Lower leg skin (tissue), 3 donors: ENCODE data around the gene TMA7.

Experiments
- CTCF ChIP-seq, 3 donors: fragments of 450-650 bp; IDR thresholded peaks; one replicate each; pipeline ENCODE4 v1.5.1; 2016; ENCODE audit warnings: antibody characterized with exemption in 3 of 3, mild to moderate bottlenecking in 3 of 3, moderate library complexity in 2 of 3
- POLR2A ChIP-seq, 2 donors: fragments of 450-650 bp; IDR thresholded peaks; one replicate each; pipeline ENCODE4 v1.6.1; 2016 to 2017; ENCODE audit warnings: antibody characterized with exemption in 2 of 2, mild to moderate bottlenecking in 1 of 2, moderate library complexity in 1 of 2

- TF ChIP-seq CTCF (IDR thresholded peaks at IDR 0.05) (no peak), POLR2A (IDR thresholded peaks at IDR 0.05) (no peak)
These were observed 517 bp downstream of the TMA7 start for GRCh38 chr3:48440590-48440958.
